ENCODE results near the gene HOXD3.

- TF ChIP-seq POLR2A (IDR thresholded peaks at IDR 0.05), result no peak
- no peak for TF ChIP-seq CTCF (IDR thresholded peaks at IDR 0.05)
These were observed 6.6 kb downstream of the HOXD3 start for GRCh38 chr2:176163672-176164056.

All from Peyer's patch (tissue), 4 donors.